ENCODE measurements around the gene PYM1. TPM values are rescaled to one million over a fixed set of nuclear protein-coding genes. Genes with fewer than 3 reads are reported as not detected.

PYM1 gene
- total and polyA plus RNA-seq, 2 of the 8 experiments (the other 6 are each of a cell fraction or from before 2014, with no cell fraction given) = 38.7 to 58.5 TPM

DNA sequence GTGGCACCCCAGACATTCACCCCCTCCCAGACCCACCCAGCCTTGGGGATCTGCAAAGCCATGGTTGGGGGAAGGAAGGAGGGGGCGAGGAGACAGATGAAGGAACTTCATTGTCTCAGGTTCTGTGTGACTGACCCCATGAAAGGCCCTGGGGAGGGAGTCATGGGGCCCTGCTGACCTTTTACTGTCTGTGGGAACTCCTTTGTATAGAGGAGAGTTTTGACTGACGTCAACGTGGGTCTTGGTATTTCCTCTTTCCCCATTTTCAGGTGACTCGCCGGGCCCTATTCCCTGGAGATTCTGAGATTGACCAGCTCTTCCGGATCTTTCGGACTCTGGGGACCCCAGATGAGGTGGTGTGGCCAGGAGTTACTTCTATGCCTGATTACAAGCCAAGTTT, 43.1 kb upstream of the PYM1 start:
- FAIRE-seq (no peak), DNase-seq (ENCODE audit: low read depth in 1 of 2, low spot score in 2 of 2) (no peak)
- CTCF ChIA-PET (ENCODE audit: partially characterized antibody) = interaction anchor here (0.6 to 0.9 kb wide), 3 partner anchors 30 to 861 kb away, joined by 3 to 4 read pairs (median 3); no protein-coding TSS in a partner anchor
- H3K4me3 ChIP-seq (ENCODE audit: extremely low read depth in 1 of 4, insufficient read depth in 2 of 4, low read depth in 3 of 4, low read length in 4 of 4) = no peak overlapping the region
- H3K9ac ChIP-seq (replicated peaks in 1 of 4; ENCODE audit: extremely low read depth in 1 of 4, low read depth in 3 of 4, low read length in 3 of 4) = no peak overlapping the region
- no peak overlapping the region for H3K18ac ChIP-seq (ENCODE audit: extremely low read depth, low read length)
- no peak overlapping the region for H2AFZ ChIP-seq (ENCODE audit: low read length)
- no peak overlapping the region for H3K56ac ChIP-seq (replicated peaks; ENCODE audit: insufficient read length, low read depth, low read length)
- no peak overlapping the region for H3K4me2 ChIP-seq (ENCODE audit: insufficient read depth in 1 of 2, low read depth in 2 of 2, low read length in 2 of 2)
- no peak overlapping the region for H4K5ac ChIP-seq (ENCODE audit: insufficient read length, low read depth, low read length)
- no peaks in the 10 kb centered on the region for H3K27me3 ChIP-seq (replicated peaks in 1 of 4; ENCODE audit: control insufficient read depth in 3 of 4, extremely low read depth in 1 of 4, insufficient read depth in 3 of 4, low read length in 3 of 4)
- peaks cover 0 to 2% of the 10 kb centered on the region in 2 experiments for H4K20me1 ChIP-seq (replicated peaks in 1 of 2; ENCODE audit: control insufficient read depth in 1 of 2, insufficient read depth in 2 of 2, low read length in 2 of 2)
- H3K9me3 ChIP-seq (ENCODE audit: insufficient read depth in 2 of 2, low read depth in 1 of 2, low read length in 1 of 2) = no peaks in the 10 kb centered on the region
- peaks cover 3 to 24% of the 10 kb centered on the region in 2 experiments; a peak in 3 of 4 replicates for H3K79me2 ChIP-seq (ENCODE audit: control insufficient read depth in 1 of 2, insufficient read depth in 2 of 2, low read length in 2 of 2)
- H2BK20ac ChIP-seq (ENCODE audit: low read length) = no peak overlapping the region
- 87% methylated on average over 7 of the region's 7 CpGs; no CpG with 5 or more reads in 1 of the 2 experiments for WGBS, 2 experiments (ENCODE audit: extremely low coverage in 1 of 2, insufficient coverage in 1 of 2, insufficient read length in 1 of 2, insufficient replicate concordance in 2 of 2, low coverage in 1 of 2, low lambda C conversion rate in 2 of 2, missing lambda C conversion rate in 1 of 2)
- no peak overlapping the region for H3K4ac ChIP-seq (replicated peaks; ENCODE audit: insufficient read length, low read depth, low read length)
- H4K91ac ChIP-seq (replicated peaks; ENCODE audit: insufficient read length, low read length) = no peak overlapping the region
- no peak overlapping the region for H2BK120ac ChIP-seq (replicated peaks; ENCODE audit: low read depth, low read length)
- peaks cover 2% of the 10 kb centered on the region; the same call in 1 of the 2 replicates for H3K79me1 ChIP-seq (ENCODE audit: low read depth, low read length)
- POLR2A ChIA-PET (ENCODE audit: partially characterized antibody) = no interaction called here
- peaks cover 2 to 12% (median 4%) of the 10 kb centered on the region in 4 experiments; a peak in 6 of 7 replicates for H3K4me1 ChIP-seq (replicated peaks in 1 of 4; ENCODE audit: control insufficient read depth in 3 of 4, insufficient read depth in 4 of 4, low read length in 3 of 4)
- no peak overlapping the region for H2BK5ac ChIP-seq (ENCODE audit: low read depth, low read length)
- H2BK15ac ChIP-seq (ENCODE audit: low read length) = no peak overlapping the region
- H3K23ac ChIP-seq (ENCODE audit: insufficient read length) = no peak overlapping the region
- H4K8ac ChIP-seq (ENCODE audit: extremely low read depth, insufficient read depth, low read length) = no peak overlapping the region
- no peak overlapping the region for H2AK5ac ChIP-seq (ENCODE audit: low read depth, low read length)
- peaks cover 2 to 29% (median 14%) of the 10 kb centered on the region in 4 experiments; a peak in 5 of 8 replicates for H3K36me3 ChIP-seq (ENCODE audit: control insufficient read depth in 2 of 4, insufficient read depth in 4 of 4, low read length in 3 of 4)
- H2BK12ac ChIP-seq (ENCODE audit: low read depth, low read length) = no peak overlapping the region
- peaks cover 14% of the 10 kb centered on the region for H3K23me2 ChIP-seq (ENCODE audit: low read depth, low read length)
- no peak overlapping the region for H3K14ac ChIP-seq (ENCODE audit: insufficient read length)
- no peak overlapping the region for H3K27ac ChIP-seq (ENCODE audit: low read depth, low read length)
- TF ChIP-seq MAFK (IDR thresholded peaks at IDR 0.05; ENCODE audit: low read depth, low read length) (no peak), SP4 (IDR thresholded peaks at IDR 0.05; ENCODE audit: low read length) (no peak), SAP30 (IDR thresholded peaks at IDR 0.05; ENCODE audit: insufficient read depth, insufficient replicate concordance, low read length) (no peak), ASH2L (IDR thresholded peaks at IDR 0.05; ENCODE audit: low read length) (no peak), KDM1A (IDR thresholded peaks at IDR 0.05; ENCODE audit: borderline replicate concordance, low read length) (no peak), TCF12 (IDR thresholded peaks at IDR 0.05; ENCODE audit: low read depth, low read length) (no peak), RAD21 (IDR thresholded peaks at IDR 0.05 in 1 of 2, conservative IDR thresholded peaks at IDR 0.05 in 1 of 2; ENCODE audit: low read depth in 2 of 2, low read length in 2 of 2) (no peak), SP1 (IDR thresholded peaks at IDR 0.05; ENCODE audit: low read depth, low read length) (no peak), HDAC2 (IDR thresholded peaks at IDR 0.05; ENCODE audit: borderline replicate concordance in 1 of 2, low read depth in 2 of 2, low read length in 2 of 2) (no peak)
- TF ChIP-seq, protein P1, sequence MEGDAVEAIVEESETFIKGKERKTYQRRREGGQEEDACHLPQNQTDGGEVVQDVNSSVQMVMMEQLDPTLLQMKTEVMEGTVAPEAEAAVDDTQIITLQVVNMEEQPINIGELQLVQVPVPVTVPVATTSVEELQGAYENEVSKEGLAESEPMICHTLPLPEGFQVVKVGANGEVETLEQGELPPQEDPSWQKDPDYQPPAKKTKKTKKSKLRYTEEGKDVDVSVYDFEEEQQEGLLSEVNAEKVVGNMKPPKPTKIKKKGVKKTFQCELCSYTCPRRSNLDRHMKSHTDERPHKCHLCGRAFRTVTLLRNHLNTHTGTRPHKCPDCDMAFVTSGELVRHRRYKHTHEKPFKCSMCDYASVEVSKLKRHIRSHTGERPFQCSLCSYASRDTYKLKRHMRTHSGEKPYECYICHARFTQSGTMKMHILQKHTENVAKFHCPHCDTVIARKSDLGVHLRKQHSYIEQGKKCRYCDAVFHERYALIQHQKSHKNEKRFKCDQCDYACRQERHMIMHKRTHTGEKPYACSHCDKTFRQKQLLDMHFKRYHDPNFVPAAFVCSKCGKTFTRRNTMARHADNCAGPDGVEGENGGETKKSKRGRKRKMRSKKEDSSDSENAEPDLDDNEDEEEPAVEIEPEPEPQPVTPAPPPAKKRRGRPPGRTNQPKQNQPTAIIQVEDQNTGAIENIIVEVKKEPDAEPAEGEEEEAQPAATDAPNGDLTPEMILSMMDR (IDR thresholded peaks at IDR 0.05; ENCODE audit: control extremely low read depth in 1 of 3, insufficient read depth in 1 of 3, low read depth in 1 of 3, low read length in 3 of 3) = no peak

All from H1 (cell line).